Measurements from ENCODE around the gene ACSS1.

DNA sequence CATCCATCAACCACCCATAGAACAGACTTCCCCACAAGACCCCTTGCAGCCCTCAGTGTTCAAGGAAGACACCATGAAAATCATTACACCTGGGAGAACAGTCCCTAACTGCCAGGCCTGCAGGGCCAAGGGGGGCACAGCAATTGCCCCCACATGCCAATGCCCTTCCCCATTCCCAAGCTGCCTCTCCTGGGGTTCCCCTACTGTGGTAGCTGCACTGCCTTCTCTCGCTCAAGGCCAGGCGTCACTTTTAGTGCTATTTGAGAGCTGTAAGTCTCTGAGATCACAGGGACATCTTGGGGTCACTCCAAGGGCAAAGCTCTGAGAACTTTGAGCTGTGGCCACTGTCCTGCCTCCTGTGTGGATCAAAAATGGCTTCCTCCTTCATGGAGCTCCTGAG, 6.0 kb upstream of the ACSS1 start:
- TF ChIP-seq POLR2AphosphoS5 (IDR thresholded peaks at IDR 0.05; ENCODE audit: low read depth) (no peak), EZH2 (IDR thresholded peaks at IDR 0.05; ENCODE audit: low read depth, unreplicated experiment) (no peak)
- TF ChIP-seq, protein P1, sequence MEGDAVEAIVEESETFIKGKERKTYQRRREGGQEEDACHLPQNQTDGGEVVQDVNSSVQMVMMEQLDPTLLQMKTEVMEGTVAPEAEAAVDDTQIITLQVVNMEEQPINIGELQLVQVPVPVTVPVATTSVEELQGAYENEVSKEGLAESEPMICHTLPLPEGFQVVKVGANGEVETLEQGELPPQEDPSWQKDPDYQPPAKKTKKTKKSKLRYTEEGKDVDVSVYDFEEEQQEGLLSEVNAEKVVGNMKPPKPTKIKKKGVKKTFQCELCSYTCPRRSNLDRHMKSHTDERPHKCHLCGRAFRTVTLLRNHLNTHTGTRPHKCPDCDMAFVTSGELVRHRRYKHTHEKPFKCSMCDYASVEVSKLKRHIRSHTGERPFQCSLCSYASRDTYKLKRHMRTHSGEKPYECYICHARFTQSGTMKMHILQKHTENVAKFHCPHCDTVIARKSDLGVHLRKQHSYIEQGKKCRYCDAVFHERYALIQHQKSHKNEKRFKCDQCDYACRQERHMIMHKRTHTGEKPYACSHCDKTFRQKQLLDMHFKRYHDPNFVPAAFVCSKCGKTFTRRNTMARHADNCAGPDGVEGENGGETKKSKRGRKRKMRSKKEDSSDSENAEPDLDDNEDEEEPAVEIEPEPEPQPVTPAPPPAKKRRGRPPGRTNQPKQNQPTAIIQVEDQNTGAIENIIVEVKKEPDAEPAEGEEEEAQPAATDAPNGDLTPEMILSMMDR (conservative IDR thresholded peaks at IDR 0.05; ENCODE audit: low read depth in 2 of 2) = no peak
